Cardiac muscle cell (in vitro differentiated cells and primary cell): ENCODE data around the gene PSMD2. TPM values are rescaled to one million over a fixed set of nuclear protein-coding genes. Genes with fewer than 3 reads are reported as not detected.

Source experiments
- DNase-seq, 2 donors: peaks; one replicate each; pipeline versions ENCODE4 v3.0.0 to v3.0.0-alpha.2; 2010 to 2017; ENCODE audit warnings: low read depth in 1 of 2, low spot score in 1 of 2
- H3K27ac ChIP-seq: fragments of 200-600 bp; sonication (generic); 2 replicates; pipeline ENCODE4 v1.5.1; 2016
- H3K27me3 ChIP-seq: fragments of 200-600 bp; sonication (generic); 2 replicates; pipeline ENCODE4 v1.6.0; 2016; ENCODE audit warnings: control low read depth
- H3K36me3 ChIP-seq: fragments of 200-600 bp; sonication (generic); 2 replicates; pipeline ENCODE4 v1.5.1; 2016; ENCODE audit warnings: control low read depth
- H3K4me1 ChIP-seq: fragments of 200-600 bp; sonication (generic); 2 replicates; pipeline ENCODE4 v1.8.1; 2017; ENCODE audit warnings: low read depth, mild to moderate bottlenecking, mixed run types
- H3K4me3 ChIP-seq: fragments of 200-600 bp; sonication (generic); 2 replicates; pipeline ENCODE4 v1.5.1; 2016; ENCODE audit warnings: mild to moderate bottlenecking
- H3K9me3 ChIP-seq: fragments of 200-600 bp; sonication (generic); 2 replicates; pipeline ENCODE4 v1.5.1; 2017; ENCODE audit warnings: low read depth, mild to moderate bottlenecking, control low read depth
- polyA plus RNA-seq: library from polyadenylated mRNA; unstranded; fragments of >200 nt; fragmentation: Nextera tagmentation; extraction: Ambion mirVana; gene quantifications from 2 replicates; pipeline ENCODE4 v1.2.1, GENCODE V29; 2016
- total RNA-seq: library from RNA; depleted of rRNA; stranded (reverse); fragments of >200 nt; gene quantifications from 2 replicates; pipeline ENCODE4 v1.2.3, GENCODE V29; 2016
- TF ChIP-seq, protein P1 (sequence below): IDR thresholded peaks from 2 replicates; pipeline ENCODE4 v1.5.1; 2012; ENCODE audit warnings: low read depth, mild to moderate bottlenecking, low read length

PSMD2 gene
- total and polyA plus RNA-seq, 2 experiments from 2014 or later: 314 to 464 TPM

DNA sequence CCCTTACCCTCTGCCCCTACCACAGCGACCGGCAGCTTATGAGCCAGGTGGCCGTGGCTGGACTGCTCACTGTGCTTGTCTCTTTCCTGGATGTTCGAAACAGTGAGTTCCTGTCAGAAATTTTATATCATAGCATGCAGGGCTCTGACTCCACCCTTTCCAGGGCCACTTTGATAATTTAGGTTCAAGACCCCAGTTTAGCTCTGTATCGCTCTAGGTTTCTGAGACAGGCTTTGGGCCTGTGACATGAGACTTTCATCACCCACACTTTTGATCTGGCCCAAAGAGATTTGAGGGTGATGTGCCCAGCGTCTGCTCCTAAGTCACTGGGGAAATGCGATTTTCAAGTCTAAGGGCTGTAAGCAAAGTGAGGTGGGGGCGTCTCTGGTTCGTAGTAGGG lies 8.9 kb downstream of the PSMD2 start:
- TF ChIP-seq, protein P1, sequence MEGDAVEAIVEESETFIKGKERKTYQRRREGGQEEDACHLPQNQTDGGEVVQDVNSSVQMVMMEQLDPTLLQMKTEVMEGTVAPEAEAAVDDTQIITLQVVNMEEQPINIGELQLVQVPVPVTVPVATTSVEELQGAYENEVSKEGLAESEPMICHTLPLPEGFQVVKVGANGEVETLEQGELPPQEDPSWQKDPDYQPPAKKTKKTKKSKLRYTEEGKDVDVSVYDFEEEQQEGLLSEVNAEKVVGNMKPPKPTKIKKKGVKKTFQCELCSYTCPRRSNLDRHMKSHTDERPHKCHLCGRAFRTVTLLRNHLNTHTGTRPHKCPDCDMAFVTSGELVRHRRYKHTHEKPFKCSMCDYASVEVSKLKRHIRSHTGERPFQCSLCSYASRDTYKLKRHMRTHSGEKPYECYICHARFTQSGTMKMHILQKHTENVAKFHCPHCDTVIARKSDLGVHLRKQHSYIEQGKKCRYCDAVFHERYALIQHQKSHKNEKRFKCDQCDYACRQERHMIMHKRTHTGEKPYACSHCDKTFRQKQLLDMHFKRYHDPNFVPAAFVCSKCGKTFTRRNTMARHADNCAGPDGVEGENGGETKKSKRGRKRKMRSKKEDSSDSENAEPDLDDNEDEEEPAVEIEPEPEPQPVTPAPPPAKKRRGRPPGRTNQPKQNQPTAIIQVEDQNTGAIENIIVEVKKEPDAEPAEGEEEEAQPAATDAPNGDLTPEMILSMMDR: no peak
- Histone ChIP-seq H3K9me3 (no peaks in the 10 kb centered on the region), H3K4me3 (no peak overlapping the region), H3K27me3 (no peaks in the 10 kb centered on the region), H3K4me1 (no peaks in the 10 kb centered on the region), H3K27ac (no peak overlapping the region), H3K36me3 (peaks cover 51% of the 10 kb centered on the region)
- DNase-seq: no peak

DNA sequence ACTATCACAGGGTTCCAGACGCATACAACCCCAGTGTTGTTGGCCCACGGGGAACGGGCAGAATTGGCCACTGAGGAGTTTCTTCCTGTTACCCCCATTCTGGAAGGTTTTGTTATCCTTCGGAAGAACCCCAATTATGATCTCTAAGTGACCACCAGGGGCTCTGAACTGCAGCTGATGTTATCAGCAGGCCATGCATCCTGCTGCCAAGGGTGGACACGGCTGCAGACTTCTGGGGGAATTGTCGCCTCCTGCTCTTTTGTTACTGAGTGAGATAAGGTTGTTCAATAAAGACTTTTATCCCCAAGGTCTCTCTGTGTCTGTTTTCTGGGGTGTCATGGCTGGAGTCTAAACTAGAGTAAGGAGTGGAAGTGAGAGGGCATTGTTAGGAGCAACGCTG lies 9.7 kb downstream of the PSMD2 start:
- Histone ChIP-seq H3K27ac (no peak overlapping the region), H3K4me1 (no peaks in the 10 kb centered on the region), H3K27me3 (no peaks in the 10 kb centered on the region), H3K36me3 (peaks cover 42% of the 10 kb centered on the region), H3K9me3 (no peaks in the 10 kb centered on the region), H3K4me3 (no peak overlapping the region)
- no peak for DNase-seq
- TF ChIP-seq, protein P1: no peak

DNA sequence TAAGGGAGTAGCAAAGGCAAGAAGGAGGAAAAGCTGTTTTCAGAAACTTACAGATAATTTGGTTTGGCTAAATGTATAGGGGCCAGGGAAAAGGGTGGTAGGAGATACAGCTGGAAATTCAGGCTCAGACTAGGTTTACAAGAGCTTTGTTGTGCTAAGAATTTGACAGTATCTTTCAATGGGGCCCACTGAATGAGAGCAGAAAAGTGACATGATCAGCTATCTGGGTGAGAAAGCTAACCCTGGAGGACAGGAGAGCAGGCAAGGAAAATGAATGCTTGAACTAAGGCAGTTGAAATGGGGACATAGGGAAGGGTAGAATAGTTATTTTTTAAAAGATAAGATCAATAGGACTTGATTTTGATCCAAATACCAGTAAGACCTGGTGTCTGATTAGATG lies 12.6 kb downstream of the PSMD2 start:
- no peak for DNase-seq
- Histone ChIP-seq H3K27ac (no peak overlapping the region), H3K36me3 (peaks cover 18% of the 10 kb centered on the region), H3K4me3 (no peak overlapping the region), H3K4me1 (peaks cover 9% of the 10 kb centered on the region), H3K27me3 (no peaks in the 10 kb centered on the region), H3K9me3 (no peaks in the 10 kb centered on the region)
- TF ChIP-seq, protein P1: no peak

DNA sequence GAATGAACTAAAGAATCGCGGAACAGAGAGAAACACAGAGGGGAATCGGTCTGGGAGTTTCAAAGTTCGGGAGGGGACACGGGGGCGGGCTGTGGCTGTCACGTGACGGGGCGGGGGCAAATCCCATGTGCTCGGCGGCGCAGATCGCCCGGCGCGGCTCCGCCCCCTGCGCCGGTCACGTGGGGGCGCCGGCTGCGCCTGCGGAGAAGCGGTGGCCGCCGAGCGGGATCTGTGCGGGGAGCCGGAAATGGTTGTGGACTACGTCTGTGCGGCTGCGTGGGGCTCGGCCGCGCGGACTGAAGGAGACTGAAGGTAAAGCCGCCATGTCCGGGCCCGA lies 15.3 kb downstream of the PSMD2 start, which contains the start of gene EIF4G1:
Gene EIF4G1 (plus strand): TSS at position 244 of the 337 bp plus-strand sequence. CDS start 1,191 bp downstream, outside the sequence.
- H3K27me3 ChIP-seq: no peaks in the 10 kb centered on the region
- DNase-seq: peak; percentile 96 to 97
- no peaks in the 10 kb centered on the region for H3K9me3 ChIP-seq
- peak within 1 kb of the TSS; percentile 96 for H3K27ac ChIP-seq
- TF ChIP-seq, protein P1: no peak
- peaks cover 13% of the 10 kb centered on the region for H3K4me1 ChIP-seq
- H3K36me3 ChIP-seq: peaks cover 4% of the 10 kb centered on the region
- H3K4me3 ChIP-seq: peak within 1 kb of the TSS; percentile 95

DNA sequence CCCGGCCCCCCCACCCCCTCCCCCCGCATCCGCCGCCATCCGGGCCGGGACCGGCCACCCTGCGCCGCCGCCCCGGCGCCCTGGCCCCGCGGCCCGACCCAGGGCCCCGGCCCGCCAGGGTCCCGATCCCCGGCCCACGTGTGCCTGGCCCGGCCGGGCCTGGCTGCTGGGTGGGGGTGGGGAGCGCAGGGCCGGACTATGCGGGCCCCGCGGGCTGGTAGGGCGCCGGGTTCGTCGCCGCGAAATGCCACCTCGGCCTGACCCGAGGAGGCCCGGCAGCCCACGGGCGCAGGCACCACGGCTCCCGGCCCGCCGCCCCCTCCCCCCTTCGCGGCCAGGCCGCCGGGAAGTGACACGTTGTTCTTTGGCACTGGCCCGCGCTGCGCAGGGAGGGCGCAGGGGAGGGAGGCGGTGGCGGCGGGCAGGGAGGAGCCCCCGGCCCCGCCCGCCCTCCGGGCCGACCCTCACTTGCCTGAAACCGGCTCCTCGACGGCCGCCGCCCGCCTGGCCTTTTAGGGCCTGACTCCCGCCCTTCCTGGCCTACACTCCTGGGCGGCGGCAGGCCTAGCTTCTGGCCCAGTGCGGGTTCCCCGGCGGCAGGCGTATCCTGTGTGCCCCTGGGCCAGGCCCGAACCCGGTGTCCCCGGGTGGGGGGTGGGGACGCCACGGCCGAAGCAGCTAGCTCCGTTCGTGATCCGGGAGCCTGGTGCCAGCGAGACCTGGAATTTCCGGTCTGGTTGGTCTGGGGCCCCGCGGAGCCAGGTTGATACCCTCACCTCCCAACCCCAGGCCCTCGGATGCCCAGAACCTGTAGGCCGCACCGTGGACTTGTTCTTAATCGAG lies 15.9 kb downstream of the PSMD2 start:
- TF ChIP-seq, protein P1: no peak
- DNase-seq: peak; percentile 78 to 92

More for the DNA sequence above, 15.9 kb downstream of the PSMD2 start:
- Histone ChIP-seq H3K4me1 (peaks cover 13% of the 10 kb centered on the region), H3K9me3 (no peaks in the 10 kb centered on the region), H3K36me3 (peaks cover 4% of the 10 kb centered on the region), H3K27ac (peak overlapping the region; percentile 96), H3K27me3 (no peaks in the 10 kb centered on the region), H3K4me3 (peak overlapping the region; percentile 95)
